Measurements from ENCODE around the gene ABHD11.

Gene ABHD11

GRCh38 chr7:73688288-73688687, 50.3 kb downstream of the ABHD11 start:
- Histone ChIP-seq H3K36me3 (ENCODE audit: insufficient read depth, low read length) (peaks cover 65% of the 10 kb centered on the region), H3K9ac (ENCODE audit: insufficient read length) (no peak overlapping the region), H3K27ac (no peak overlapping the region), H3K4me3 (no peak overlapping the region), H3K9me3 (ENCODE audit: low read depth, low read length) (no peaks in the 10 kb centered on the region)
- TF ChIP-seq FOXP2 (optimal IDR thresholded peaks at IDR 0.05; ENCODE audit: control extremely low read depth, extremely low read length, insufficient read depth) = no peak
- no peak for TF ChIP-seq EZH2 (IDR thresholded peaks at IDR 0.05)
- TF ChIP-seq POLR2AphosphoS5 (IDR thresholded peaks at IDR 0.05; ENCODE audit: borderline replicate concordance, low read depth, low read length) = no peak
- DNase-seq (ENCODE audit: low read depth, low spot score) = no peak
